Measurements from ENCODE around the gene SOX5. TPM values are rescaled to one million over a fixed set of nuclear protein-coding genes. Genes with fewer than 3 reads are reported as not detected.
A peak's percentile ranks its signal among the peaks of the same experiment; 100 is the strongest.

The SOX5 gene
- total RNA-seq, 1 experiment from 2014 or later: 3.1 TPM

DNA sequence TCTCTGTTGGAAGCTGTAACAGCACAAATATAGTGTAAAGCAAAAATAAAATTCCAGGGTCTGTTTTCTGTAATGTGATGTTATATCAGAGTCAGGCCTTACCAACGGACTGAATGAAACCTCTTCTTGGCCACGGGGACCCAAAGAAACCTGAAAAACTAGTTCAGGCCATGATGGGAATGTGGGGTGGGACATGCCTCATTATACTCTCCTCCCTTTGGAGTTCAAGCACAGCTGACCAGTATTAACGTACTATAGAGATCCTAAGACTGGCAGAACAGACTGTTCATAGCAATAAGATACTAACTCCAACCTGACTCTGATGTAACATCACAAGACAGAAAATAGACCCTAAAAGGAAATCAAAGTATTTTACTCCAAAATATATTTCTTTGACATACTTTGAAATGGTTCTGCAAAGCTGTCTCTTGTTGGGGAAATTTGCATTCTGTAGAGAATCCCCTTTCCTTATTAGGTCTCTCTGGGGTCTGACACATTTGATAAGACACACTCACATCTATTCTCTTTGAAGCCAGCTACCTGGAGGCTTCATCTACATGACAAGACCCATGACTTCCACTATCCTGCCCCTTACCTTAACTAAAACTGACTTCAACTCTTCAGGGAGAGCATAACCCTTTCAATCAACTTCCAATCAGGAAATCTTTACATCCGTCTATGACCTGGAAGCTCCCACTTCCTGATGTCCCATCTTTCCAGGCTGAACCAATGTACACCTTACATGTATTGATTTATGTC is 444.6 kb downstream of the SOX5 start:
- no peaks in the 10 kb centered on the region for H3K23me2 ChIP-seq (ENCODE audit: insufficient read length, low read depth, low read length, poor library complexity, severe bottlenecking)
- WGBS (ENCODE audit: extremely low coverage, insufficient read length, low lambda C conversion rate): no CpG with 5 or more reads among the region's 4 CpGs
- Mint-ChIP-seq H3K27ac (peak overlapping the region; percentile 42 to 90 (median 87)), H3K4me1 (peaks cover 30 to 31% of the 10 kb centered on the region in 2 experiments), H3K4me3 (peak overlapping the region; percentile 8 to 9; a peak in 3 of 5 replicates), H3K36me3 (ENCODE audit: insufficient read depth in 1 of 3, low read depth in 3 of 3) (peaks cover 0 to 4% (median 2%) of the 10 kb centered on the region in 3 experiments; a peak in 4 of 7 replicates), H3K27me3 (ENCODE audit: low read depth) (no peaks in the 10 kb centered on the region; the same call in 1 of the 2 replicates), H3K9me3 (peaks cover under 1 to 1% of the 10 kb centered on the region in 2 experiments; a peak in 1 of 5 replicates)
- H4K5ac ChIP-seq (ENCODE audit: insufficient read length, low read depth, low read length): no peak overlapping the region
- H3K18ac ChIP-seq (ENCODE audit: insufficient read length, low read depth, low read length): no peak overlapping the region
- no peak overlapping the region for H2BK12ac ChIP-seq (ENCODE audit: insufficient read length, low read depth, low read length)
- no peaks in the 10 kb centered on the region for H3K79me1 ChIP-seq (ENCODE audit: insufficient read depth, low read depth, low read length, poor library complexity, severe bottlenecking)
- H4K20me1 ChIP-seq (ENCODE audit: control insufficient read depth, insufficient read depth, insufficient read length): no peaks in the 10 kb centered on the region
- no peak overlapping the region for H3K9ac ChIP-seq (ENCODE audit: extremely low read depth, insufficient read length, low read length)
- H2BK15ac ChIP-seq (ENCODE audit: low read depth, low read length): no peak overlapping the region
- no peak overlapping the region for H2AK5ac ChIP-seq (ENCODE audit: insufficient read length, low read length)
- TF ChIP-seq, protein P1, sequence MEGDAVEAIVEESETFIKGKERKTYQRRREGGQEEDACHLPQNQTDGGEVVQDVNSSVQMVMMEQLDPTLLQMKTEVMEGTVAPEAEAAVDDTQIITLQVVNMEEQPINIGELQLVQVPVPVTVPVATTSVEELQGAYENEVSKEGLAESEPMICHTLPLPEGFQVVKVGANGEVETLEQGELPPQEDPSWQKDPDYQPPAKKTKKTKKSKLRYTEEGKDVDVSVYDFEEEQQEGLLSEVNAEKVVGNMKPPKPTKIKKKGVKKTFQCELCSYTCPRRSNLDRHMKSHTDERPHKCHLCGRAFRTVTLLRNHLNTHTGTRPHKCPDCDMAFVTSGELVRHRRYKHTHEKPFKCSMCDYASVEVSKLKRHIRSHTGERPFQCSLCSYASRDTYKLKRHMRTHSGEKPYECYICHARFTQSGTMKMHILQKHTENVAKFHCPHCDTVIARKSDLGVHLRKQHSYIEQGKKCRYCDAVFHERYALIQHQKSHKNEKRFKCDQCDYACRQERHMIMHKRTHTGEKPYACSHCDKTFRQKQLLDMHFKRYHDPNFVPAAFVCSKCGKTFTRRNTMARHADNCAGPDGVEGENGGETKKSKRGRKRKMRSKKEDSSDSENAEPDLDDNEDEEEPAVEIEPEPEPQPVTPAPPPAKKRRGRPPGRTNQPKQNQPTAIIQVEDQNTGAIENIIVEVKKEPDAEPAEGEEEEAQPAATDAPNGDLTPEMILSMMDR (conservative IDR thresholded peaks at IDR 0.05): no peak
- no peak overlapping the region for H4K8ac ChIP-seq (replicated peaks; ENCODE audit: insufficient read length, low read depth, low read length)
- peak overlapping the region; percentile 45 for H3K27ac ChIP-seq (ENCODE audit: insufficient read length, low read depth, low read length)
- no peak overlapping the region for H2BK120ac ChIP-seq (ENCODE audit: low read depth, low read length, poor library complexity, severe bottlenecking)
- no peak overlapping the region for H3K14ac ChIP-seq (ENCODE audit: insufficient read depth, low read length)
- H3K4ac ChIP-seq (ENCODE audit: low read depth, low read length): no peak overlapping the region; the same call in 1 of the 2 replicates
- no peaks in the 10 kb centered on the region for H3K27me3 ChIP-seq (ENCODE audit: insufficient read depth, low read length)
- H3K4me2 ChIP-seq (ENCODE audit: insufficient read depth, insufficient read length, low read length): no peak overlapping the region
- H4K91ac ChIP-seq (ENCODE audit: insufficient read length, low read depth, low read length): no peak overlapping the region
- H3K23ac ChIP-seq (ENCODE audit: insufficient read length, low read depth, low read length): no peak overlapping the region
- no peak overlapping the region for H3T11ph ChIP-seq (ENCODE audit: low read length)
- H3K4me1 ChIP-seq (ENCODE audit: insufficient read depth, low read length): peaks cover 3% of the 10 kb centered on the region; the same call in 1 of the 2 replicates
- no peak overlapping the region for H2BK20ac ChIP-seq (ENCODE audit: low read depth, low read length, poor library complexity, severe bottlenecking)
- no peaks in the 10 kb centered on the region for H3K79me2 ChIP-seq (ENCODE audit: insufficient read depth, low read length)
- no peak for DNase-seq
- H2AFZ ChIP-seq (ENCODE audit: low read length): no peak overlapping the region
- no peaks in the 10 kb centered on the region for H3K9me3 ChIP-seq (ENCODE audit: control insufficient read depth, low read depth, low read length)
- H2BK5ac ChIP-seq (ENCODE audit: insufficient read length, low read length): no peak overlapping the region
- H3K56ac ChIP-seq (ENCODE audit: insufficient read length, low read depth, low read length): no peak overlapping the region

All from H9 (cell line).